Measurements from ENCODE around the gene LRRC46. TPM values are rescaled to one million over a fixed set of nuclear protein-coding genes. Genes with fewer than 3 reads are reported as not detected.
A peak's percentile ranks its signal among the peaks of the same experiment; 100 is the strongest.

LRRC46 gene
- total and polyA plus RNA-seq, 9 of the 15 experiments (the other 6 are each of a cell fraction or from before 2014, with no cell fraction given) = 0.39 to 1.4 (median 0.53) TPM; not detected in 1

DNA sequence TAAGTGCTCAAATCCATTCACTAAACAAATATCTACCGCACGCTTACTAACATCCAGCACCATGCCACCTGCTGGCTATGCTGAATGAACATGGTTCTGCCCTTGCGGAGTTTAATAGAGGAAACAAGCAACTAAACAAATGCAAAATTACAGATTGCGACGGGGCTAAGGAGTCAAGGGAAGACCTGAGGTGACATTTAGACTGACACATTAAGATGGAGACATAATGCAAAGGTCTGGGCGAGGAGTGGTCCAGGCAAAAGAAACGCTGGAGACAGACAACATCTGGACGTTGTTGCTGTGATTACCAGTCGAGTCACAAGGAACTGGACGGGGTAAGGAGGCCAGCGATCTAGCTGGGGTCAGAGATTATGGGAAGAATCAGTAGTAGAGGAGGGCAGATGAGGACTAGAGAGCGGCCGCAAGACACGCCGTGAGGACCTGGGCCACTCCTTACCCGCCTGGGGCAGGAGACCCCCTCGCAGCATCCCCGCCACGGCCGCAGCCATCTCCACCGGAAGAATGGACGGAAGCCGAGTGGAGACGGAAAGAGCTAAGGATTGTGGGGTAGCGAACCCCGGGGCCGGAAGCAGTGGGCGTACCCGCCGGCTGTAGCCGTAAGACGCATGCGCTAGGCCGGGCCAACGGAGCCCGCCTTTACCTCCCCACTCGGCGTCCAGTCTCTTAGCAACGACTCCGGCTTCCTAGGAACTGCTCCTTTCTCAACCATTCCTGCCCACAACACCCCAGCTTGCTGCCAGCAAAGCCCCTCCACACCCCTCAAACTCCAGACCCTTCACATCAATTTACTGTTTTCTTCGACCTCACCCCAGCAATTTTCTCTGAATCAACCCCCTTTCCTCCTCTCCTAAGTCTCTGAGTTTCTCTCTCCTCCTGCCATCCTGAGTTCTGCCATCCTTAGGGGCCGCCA lies at the start of gene LRRC46, which contains the start of gene MRPL10 (continued):
- no peak for TF ChIP-seq CUX1 (CRISPR knock-in tag; IDR thresholded peaks at IDR 0.05)
- TF ChIP-seq CREM (IDR thresholded peaks at IDR 0.05; ENCODE audit: low read depth) = peak; percentile 69
- no peak for TF ChIP-seq HIVEP1 (CRISPR knock-in tag; IDR thresholded peaks at IDR 0.05)
- TF ChIP-seq ZNF41 (CRISPR knock-in tag; conservative IDR thresholded peaks at IDR 0.05) = no peak
- peak; percentile 70; the same call in 1 of the 2 replicates for TF ChIP-seq DIDO1 (tag; IDR thresholded peaks at IDR 0.05; ENCODE audit: low read depth)
- no peak for TF ChIP-seq ARID3B (CRISPR knock-in tag; IDR thresholded peaks at IDR 0.05; ENCODE audit: borderline replicate concordance)
- TF ChIP-seq, protein P1, sequence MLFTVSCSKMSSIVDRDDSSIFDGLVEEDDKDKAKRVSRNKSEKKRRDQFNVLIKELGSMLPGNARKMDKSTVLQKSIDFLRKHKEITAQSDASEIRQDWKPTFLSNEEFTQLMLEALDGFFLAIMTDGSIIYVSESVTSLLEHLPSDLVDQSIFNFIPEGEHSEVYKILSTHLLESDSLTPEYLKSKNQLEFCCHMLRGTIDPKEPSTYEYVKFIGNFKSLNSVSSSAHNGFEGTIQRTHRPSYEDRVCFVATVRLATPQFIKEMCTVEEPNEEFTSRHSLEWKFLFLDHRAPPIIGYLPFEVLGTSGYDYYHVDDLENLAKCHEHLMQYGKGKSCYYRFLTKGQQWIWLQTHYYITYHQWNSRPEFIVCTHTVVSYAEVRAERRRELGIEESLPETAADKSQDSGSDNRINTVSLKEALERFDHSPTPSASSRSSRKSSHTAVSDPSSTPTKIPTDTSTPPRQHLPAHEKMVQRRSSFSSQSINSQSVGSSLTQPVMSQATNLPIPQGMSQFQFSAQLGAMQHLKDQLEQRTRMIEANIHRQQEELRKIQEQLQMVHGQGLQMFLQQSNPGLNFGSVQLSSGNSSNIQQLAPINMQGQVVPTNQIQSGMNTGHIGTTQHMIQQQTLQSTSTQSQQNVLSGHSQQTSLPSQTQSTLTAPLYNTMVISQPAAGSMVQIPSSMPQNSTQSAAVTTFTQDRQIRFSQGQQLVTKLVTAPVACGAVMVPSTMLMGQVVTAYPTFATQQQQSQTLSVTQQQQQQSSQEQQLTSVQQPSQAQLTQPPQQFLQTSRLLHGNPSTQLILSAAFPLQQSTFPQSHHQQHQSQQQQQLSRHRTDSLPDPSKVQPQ (CRISPR knock-in tag; IDR thresholded peaks at IDR 0.05; ENCODE audit: borderline replicate concordance) = no peak
- no peak for TF ChIP-seq PURB (CRISPR knock-in tag; IDR thresholded peaks at IDR 0.05; ENCODE audit: low read depth)
- no peak for TF ChIP-seq ZBTB8A (IDR thresholded peaks at IDR 0.05; ENCODE audit: partially characterized antibody)
